Gastrocnemius medialis (tissue), 4 donors: Measurements from ENCODE around the gene PLEKHG4. TPM values are rescaled to one million over a fixed set of nuclear protein-coding genes. Genes with fewer than 3 reads are reported as not detected.

ENCODE experiments used
- ATAC-seq, 2 donors: fragments of 150-250 bp; one replicate each; pipeline ENCODE4 v1.9.1; 2016
- DNase-seq, 2 donors: peaks; one replicate each; pipeline ENCODE4 v3.0.0-alpha.2; 2019
- H3K27ac ChIP-seq, 4 donors: fragments of 200-600 bp; sonication (generic); 1 replicate in 1 of 4; 2 replicates in 3 of 4; pipeline ENCODE4 v1.5.1; 2016 to 2018; ENCODE audit warnings: mild to moderate bottlenecking in 2 of 4, moderate library complexity in 1 of 4
- H3K27me3 ChIP-seq, 3 donors: fragments of 200-600 bp; sonication (generic) in 2 of 3; 1 replicate in 1 of 3; 2 replicates in 2 of 3; pipeline versions ENCODE4 v1.5.1 to v1.6.0; 2016 to 2019; ENCODE audit warnings: mild to moderate bottlenecking in 1 of 3, moderate library complexity in 1 of 3
- H3K36me3 ChIP-seq, 2 donors: fragments of 200-600 bp; sonication (generic) in 1 of 2; one replicate each; pipeline ENCODE4 v1.5.1; 2017 to 2018
- H3K4me1 ChIP-seq, 2 donors: fragments of 200-600 bp; sonication (generic) in 1 of 2; one replicate each; pipeline ENCODE4 v1.5.1; 2016 to 2017; ENCODE audit warnings: mild to moderate bottlenecking in 2 of 2
- H3K4me3 ChIP-seq, 4 donors: fragments of 200-600 bp; sonication (generic) in 3 of 4; 1 replicate in 1 of 4; 2 replicates in 3 of 4; pipeline ENCODE4 v1.5.1; 2016 to 2019; ENCODE audit warnings: mild to moderate bottlenecking in 2 of 4
- H3K9me3 ChIP-seq, 3 donors: fragments of 200-600 bp; sonication (generic) in 2 of 3; 1 replicate in 1 of 3; 2 replicates in 2 of 3; pipeline ENCODE4 v1.5.1; 2016 to 2019
- CTCF ChIP-seq, 5 experiments: fragments of 450-650 bp in 3 of 5; fragments of 200-600 bp in 2 of 5; sonication (generic) in 2 of 5; IDR thresholded peaks in 4 of 5; conservative IDR thresholded peaks in 1 of 5; 1 replicate in 4 of 5; 2 replicates in 1 of 5; pipeline ENCODE4 v1.5.1; 2016 to 2019; ENCODE audit warnings: antibody characterized with exemption in 5 of 5, mild to moderate bottlenecking in 3 of 5, moderate library complexity in 3 of 5
- POLR2A ChIP-seq, 2 donors: fragments of 450-650 bp; IDR thresholded peaks; one replicate each; pipeline ENCODE4 v1.6.1; 2017; ENCODE audit warnings: antibody characterized with exemption in 2 of 2, mild to moderate bottlenecking in 2 of 2, moderate library complexity in 2 of 2
- in situ Hi-C, 4 donors: fragments of 200-750 bp; cut with MboI; loops; one replicate each; pipeline versions ENCODE4 v1.15.0 to v1.8.0; 2017; ENCODE audit warnings: low sequenced_read_pairs in 4 of 4
- intact Hi-C: fragments of 100-400 bp; cut with DNase I; formaldehyde crosslinking; loops from one replicate; pipeline ENCODE4 v1.15.1; 2023; ENCODE audit warnings: low total_unique reads
- total RNA-seq, 4 donors: library from RNA; depleted of rRNA; stranded (reverse); fragments of >200 nt; gene quantifications; one replicate each; pipeline versions ENCODE4 v1.1.0 to v1.2.3, GENCODE V29; 2016

Gene PLEKHG4
- total RNA-seq, 4 donors from 2014 or later: 1.1 to 16.5 (median 2.6) TPM

- intact Hi-C loops (no loop called here), in situ Hi-C loops (loop anchor here in 1 of 4 donors (10.0 kb wide), 1 partner anchor 149 kb away; the partner anchor contains the start of gene ZDHHC1)
- no peak for ATAC-seq
These were observed 13.5 kb upstream of the PLEKHG4 start for GRCh38 chr16:67265834-67266233.

GRCh38 chr16:67268136-67268579 lies 11.2 kb upstream of the PLEKHG4 start:
- no peaks in the 10 kb centered on the region for H3K9me3 ChIP-seq
- in situ Hi-C loops: loop anchor here in 1 of 4 donors (10.0 kb wide), 1 partner anchor 147 kb away; the partner anchor contains the start of gene ZDHHC1
- intact Hi-C loops: no loop called here

More at GRCh38 chr16:67265834-67266233, 13.5 kb upstream of the PLEKHG4 start:
- H3K9me3 ChIP-seq: no peaks in the 10 kb centered on the region
- H3K36me3 ChIP-seq: no peaks in the 10 kb centered on the region
- DNase-seq: no peak
- H3K27ac ChIP-seq: no peak overlapping the region
- peaks cover 6 to 7% of the 10 kb centered on the region in 2 donors for H3K4me1 ChIP-seq
- no peak overlapping the region for H3K4me3 ChIP-seq
- H3K27me3 ChIP-seq: no peaks in the 10 kb centered on the region
- TF ChIP-seq CTCF (IDR thresholded peaks at IDR 0.05 in 4 of 5, conservative IDR thresholded peaks at IDR 0.05 in 1 of 5) (no peak), POLR2A (IDR thresholded peaks at IDR 0.05) (no peak)

GRCh38 chr16:67269766-67270165 lies 9.6 kb upstream of the PLEKHG4 start:
- H3K9me3 ChIP-seq: no peaks in the 10 kb centered on the region
- in situ Hi-C loops: loop anchor here in 1 of 4 donors (10.0 kb wide), 1 partner anchor 145 kb away; the partner anchor contains the start of gene ZDHHC1
- H3K36me3 ChIP-seq: no peaks in the 10 kb centered on the region
- H3K4me1 ChIP-seq: no peaks in the 10 kb centered on the region
- intact Hi-C loops: no loop called here
- H3K4me3 ChIP-seq: no peak overlapping the region
- no peaks in the 10 kb centered on the region for H3K27me3 ChIP-seq
- ATAC-seq (no peak), DNase-seq (no peak)
- H3K27ac ChIP-seq: no peak overlapping the region
- TF ChIP-seq POLR2A (IDR thresholded peaks at IDR 0.05) (no peak), CTCF (IDR thresholded peaks at IDR 0.05 in 4 of 5, conservative IDR thresholded peaks at IDR 0.05 in 1 of 5) (no peak)

More at GRCh38 chr16:67268136-67268579, 11.2 kb upstream of the PLEKHG4 start:
- TF ChIP-seq CTCF (IDR thresholded peaks at IDR 0.05 in 4 of 5, conservative IDR thresholded peaks at IDR 0.05 in 1 of 5) (no peak), POLR2A (IDR thresholded peaks at IDR 0.05) (no peak)
- Histone ChIP-seq H3K4me3 (no peak overlapping the region), H3K27ac (no peak overlapping the region), H3K27me3 (no peaks in the 10 kb centered on the region), H3K36me3 (no peaks in the 10 kb centered on the region), H3K4me1 (no peaks in the 10 kb centered on the region)
- DNase-seq: no peak
- ATAC-seq: no peak

GRCh38 chr16:67270931-67271338 lies 8.4 kb upstream of the PLEKHG4 start:
- Histone ChIP-seq H3K4me1 (no peaks in the 10 kb centered on the region), H3K9me3 (no peaks in the 10 kb centered on the region), H3K36me3 (no peaks in the 10 kb centered on the region), H3K27ac (no peak overlapping the region), H3K4me3 (no peak overlapping the region), H3K27me3 (no peaks in the 10 kb centered on the region)
- DNase-seq (no peak), ATAC-seq (no peak)
- intact Hi-C loops (no loop called here), in situ Hi-C loops (no loop called here)
- no peak for TF ChIP-seq POLR2A (IDR thresholded peaks at IDR 0.05)
- TF ChIP-seq CTCF (IDR thresholded peaks at IDR 0.05 in 4 of 5, conservative IDR thresholded peaks at IDR 0.05 in 1 of 5): no peak

- Histone ChIP-seq H3K27me3 (no peaks in the 10 kb centered on the region), H3K36me3 (no peaks in the 10 kb centered on the region), H3K4me3 (no peak overlapping the region), H3K27ac (no peak overlapping the region), H3K9me3 (no peaks in the 10 kb centered on the region), H3K4me1 (no peaks in the 10 kb centered on the region)
- TF ChIP-seq CTCF (IDR thresholded peaks at IDR 0.05 in 4 of 5, conservative IDR thresholded peaks at IDR 0.05 in 1 of 5) (no peak), POLR2A (IDR thresholded peaks at IDR 0.05) (no peak)
- in situ Hi-C loops: no loop called here
- ATAC-seq: no peak
- intact Hi-C loops: no loop called here
- DNase-seq: no peak
These were observed 7.9 kb upstream of the PLEKHG4 start for GRCh38 chr16:67271446-67271845.
